ENCODE measurements around the gene RASSF8.
A peak's percentile ranks its signal among the peaks of the same experiment; 100 is the strongest.

The RASSF8 gene

DNA sequence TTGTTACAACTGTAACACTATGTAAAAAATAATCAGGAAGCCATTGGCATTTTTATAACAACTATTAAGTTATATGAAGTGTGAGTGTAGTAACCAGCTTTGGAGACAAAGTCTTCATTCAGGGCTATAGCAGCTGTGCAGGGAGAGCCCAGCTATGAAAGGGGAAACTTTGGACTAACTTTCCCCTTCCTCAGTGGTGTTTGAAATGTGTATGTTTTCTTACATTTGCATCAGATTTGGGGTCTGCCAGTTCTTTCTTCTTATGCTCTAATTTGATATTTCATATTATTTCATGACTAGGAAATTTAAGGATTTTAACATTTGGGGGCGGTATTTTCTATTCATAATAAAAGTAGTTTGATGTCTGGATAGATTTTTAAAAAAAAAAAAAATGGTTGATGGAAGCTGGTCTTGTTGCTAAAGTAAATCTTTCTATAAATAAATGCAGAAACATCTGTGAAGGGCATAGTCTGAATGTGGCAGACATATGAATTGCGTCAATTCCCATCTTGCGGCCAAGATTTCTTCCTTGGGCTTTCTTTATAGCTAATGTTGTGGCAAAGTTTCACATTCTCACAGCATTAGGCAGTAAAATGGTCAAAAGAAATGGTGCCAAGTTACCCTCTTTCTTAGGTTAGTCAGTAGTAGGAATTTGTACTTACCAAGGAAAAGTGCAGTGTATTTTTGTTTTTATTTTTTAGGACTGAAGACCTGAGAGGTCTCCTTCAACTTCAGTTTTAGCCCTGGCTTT is 35.6 kb downstream of the RASSF8 start:
- no peaks in the 10 kb centered on the region for H3K36me3 ChIP-seq (ENCODE audit: insufficient read depth, low read length)
- H3K27me3 ChIP-seq (ENCODE audit: insufficient read depth, low read length) = no peaks in the 10 kb centered on the region
- peaks cover 83% of the 10 kb centered on the region for H3K4me1 ChIP-seq (ENCODE audit: insufficient read depth, low read length)
- no peak overlapping the region for H3K4me3 ChIP-seq (ENCODE audit: low read length)
- 0 out of 2 replicates have a peak overlapping the region, but pooled peaks have one; percentile 33 for H3K9ac ChIP-seq (ENCODE audit: low read depth, low read length)
- peak overlapping the region; percentile 70 for H3K27ac ChIP-seq (ENCODE audit: low read depth, low read length)
- no peaks in the 10 kb centered on the region for H3K9me3 ChIP-seq (ENCODE audit: insufficient read depth, low read depth, low read length)
- WGBS = 92% methylated on average over 2 of the region's 3 CpGs

DNA sequence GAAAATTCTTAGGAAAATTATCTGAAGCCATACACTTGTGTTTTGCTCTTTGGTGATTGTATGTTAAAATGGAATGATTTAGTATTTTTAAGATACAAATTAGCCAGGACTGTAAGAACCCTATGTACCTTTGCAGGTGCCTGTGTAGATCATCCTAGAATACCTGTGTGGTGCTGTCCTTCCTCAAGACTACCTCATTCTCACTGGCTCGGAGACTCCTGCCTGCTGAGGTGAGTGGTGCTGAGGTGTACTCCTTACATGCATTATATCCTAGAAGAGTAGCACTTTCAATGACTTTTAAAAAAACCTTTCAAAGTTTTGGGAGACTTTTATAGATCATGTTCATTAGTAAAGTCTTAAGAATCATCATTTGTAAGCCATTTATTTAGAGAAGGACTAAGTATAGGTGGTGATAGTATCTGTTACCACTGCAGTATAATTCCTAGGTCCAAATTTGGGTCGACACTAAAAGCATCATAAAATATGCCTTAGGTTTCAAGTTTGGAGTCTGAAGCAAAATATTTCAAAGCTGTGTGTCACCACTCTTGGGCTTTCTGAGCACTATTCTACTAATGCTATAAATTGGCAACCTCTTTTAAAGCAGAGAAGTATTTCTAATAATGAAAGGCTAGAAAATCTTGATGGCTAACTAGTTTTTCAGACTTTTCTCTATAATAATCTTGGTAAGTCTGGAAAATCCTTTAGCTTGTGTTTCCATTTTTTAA is 36.6 kb downstream of the RASSF8 start:
- Histone ChIP-seq H3K4me3 (ENCODE audit: low read length) (no peak overlapping the region), H3K27ac (ENCODE audit: low read depth, low read length) (peak overlapping the region; percentile 74)
- WGBS = 86% methylated on average over 1 of the region's 2 CpGs

GRCh38 chr12:25995906-25996305 is 37.4 kb downstream of the RASSF8 start:
- Histone ChIP-seq H3K4me1 (ENCODE audit: insufficient read depth, low read length) (peaks cover 73% of the 10 kb centered on the region), H3K27ac (ENCODE audit: low read depth, low read length) (peak overlapping the region; percentile 74)

More for the DNA sequence above, 36.6 kb downstream of the RASSF8 start:
- Histone ChIP-seq H3K9ac (ENCODE audit: low read depth, low read length) (no peak overlapping the region), H3K9me3 (ENCODE audit: insufficient read depth, low read depth, low read length) (no peaks in the 10 kb centered on the region), H3K36me3 (ENCODE audit: insufficient read depth, low read length) (no peaks in the 10 kb centered on the region), H3K4me1 (ENCODE audit: insufficient read depth, low read length) (peaks cover 80% of the 10 kb centered on the region), H3K27me3 (ENCODE audit: insufficient read depth, low read length) (no peaks in the 10 kb centered on the region)

DNA sequence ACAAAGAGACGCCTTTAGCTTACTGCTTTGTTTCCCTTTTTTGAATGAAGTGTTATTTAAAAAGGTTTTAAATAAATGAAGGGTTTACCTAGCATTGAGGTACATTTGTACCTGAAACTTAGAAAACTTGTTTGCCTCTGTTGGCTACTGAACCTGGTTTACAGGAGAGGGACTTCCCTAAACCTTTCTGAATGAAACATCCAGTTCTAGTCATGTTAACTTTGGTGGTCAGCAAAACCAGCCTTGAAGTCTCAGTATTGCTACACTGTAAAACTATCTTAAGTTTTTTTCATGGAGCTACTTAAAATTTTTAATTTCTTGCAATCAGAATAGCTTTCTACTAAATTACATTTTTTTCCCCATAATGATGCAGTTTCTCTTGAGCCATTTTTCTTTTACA is 38.2 kb downstream of the RASSF8 start:
- Histone ChIP-seq H3K9me3 (ENCODE audit: insufficient read depth, low read depth, low read length) (no peaks in the 10 kb centered on the region), H3K4me3 (ENCODE audit: low read length) (no peak overlapping the region)

More at GRCh38 chr12:25995906-25996305, 37.4 kb downstream of the RASSF8 start:
- no peaks in the 10 kb centered on the region for H3K27me3 ChIP-seq (ENCODE audit: insufficient read depth, low read length)
- no peaks in the 10 kb centered on the region for H3K9me3 ChIP-seq (ENCODE audit: insufficient read depth, low read depth, low read length)
- no peaks in the 10 kb centered on the region for H3K36me3 ChIP-seq (ENCODE audit: insufficient read depth, low read length)
- H3K4me3 ChIP-seq (ENCODE audit: low read length) = no peak overlapping the region
- H3K9ac ChIP-seq (ENCODE audit: low read depth, low read length) = no peak overlapping the region
- 88% methylated on average over 1 of the region's 2 CpGs for WGBS

DNA sequence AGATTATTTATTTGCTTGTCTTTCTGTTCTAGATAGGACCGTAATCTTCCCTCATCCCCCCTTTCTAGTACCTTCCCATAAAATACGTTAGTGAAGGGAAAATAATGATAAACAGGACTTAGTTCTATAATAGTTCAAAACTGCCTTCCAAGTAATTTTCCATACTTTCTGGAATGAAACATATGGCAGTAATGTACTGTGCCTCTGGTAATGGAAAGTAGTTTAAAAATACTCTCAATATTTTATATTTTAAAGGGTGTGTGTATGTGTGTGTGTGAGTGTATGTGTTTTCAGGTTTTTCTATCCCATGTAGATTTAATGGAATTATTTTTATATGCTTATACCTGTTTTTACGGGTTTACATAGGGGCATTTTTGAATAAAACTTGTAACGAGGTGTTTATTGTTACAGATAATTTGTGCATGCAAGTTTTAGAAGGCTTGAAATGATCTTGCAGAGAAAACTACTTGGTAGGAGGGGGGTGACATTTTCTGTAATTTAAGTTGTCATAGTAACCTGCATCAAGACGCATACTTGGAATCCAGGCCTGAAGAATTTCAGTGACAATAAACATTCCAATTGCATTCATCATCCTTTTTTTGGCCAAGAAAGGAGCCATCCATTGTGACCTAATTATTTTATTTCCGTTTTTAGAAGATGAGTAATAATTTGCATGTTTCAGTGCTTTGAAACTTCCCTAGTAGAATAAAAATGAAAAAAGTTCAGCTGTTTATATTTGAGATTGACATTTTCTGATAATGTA is 38.9 kb downstream of the RASSF8 start:
- no peaks in the 10 kb centered on the region for H3K9me3 ChIP-seq (ENCODE audit: insufficient read depth, low read depth, low read length)
- 63% methylated on average over 4 of the region's 6 CpGs for WGBS
- no peak overlapping the region for H3K4me3 ChIP-seq (ENCODE audit: low read length)
- H3K36me3 ChIP-seq (ENCODE audit: insufficient read depth, low read length) = no peaks in the 10 kb centered on the region
- peak overlapping the region; percentile 74 for H3K27ac ChIP-seq (ENCODE audit: low read depth, low read length)
- no peaks in the 10 kb centered on the region for H3K27me3 ChIP-seq (ENCODE audit: insufficient read depth, low read length)
- H3K9ac ChIP-seq (ENCODE audit: low read depth, low read length) = peak overlapping the region; percentile 57
- peaks cover 59% of the 10 kb centered on the region for H3K4me1 ChIP-seq (ENCODE audit: insufficient read depth, low read length)

More for the DNA sequence above, 38.2 kb downstream of the RASSF8 start:
- 77% methylated on average over 1 of the region's 1 CpG for WGBS
- peak overlapping the region; percentile 57; the same call in 1 of the 2 replicates for H3K9ac ChIP-seq (ENCODE audit: low read depth, low read length)
- H3K27ac ChIP-seq (ENCODE audit: low read depth, low read length) = peak overlapping the region; percentile 74
- H3K36me3 ChIP-seq (ENCODE audit: insufficient read depth, low read length) = no peaks in the 10 kb centered on the region
- no peaks in the 10 kb centered on the region for H3K27me3 ChIP-seq (ENCODE audit: insufficient read depth, low read length)
- H3K4me1 ChIP-seq (ENCODE audit: insufficient read depth, low read length) = peaks cover 66% of the 10 kb centered on the region

DNA sequence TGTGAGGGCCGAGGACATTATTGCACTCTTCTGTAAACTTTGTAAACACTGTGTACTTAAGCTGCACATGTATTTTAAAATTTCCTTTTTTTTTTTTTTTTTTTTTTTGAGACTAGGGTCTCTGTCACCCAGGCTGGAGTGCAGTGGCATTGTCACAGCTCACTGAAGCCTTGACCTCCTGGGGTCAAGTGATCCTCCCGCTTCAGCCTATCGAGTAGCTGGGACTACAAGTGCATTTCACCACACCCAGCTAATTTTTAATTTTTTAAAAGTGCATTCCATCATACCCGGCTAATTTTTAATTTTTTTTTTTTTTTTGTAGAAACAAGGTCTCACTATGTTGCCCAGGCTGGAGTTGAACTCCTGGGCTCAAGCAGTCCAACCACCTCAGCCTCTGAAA is 42.4 kb downstream of the RASSF8 start:
- H3K4me3 ChIP-seq (ENCODE audit: low read length) = no peak overlapping the region
- H3K36me3 ChIP-seq (ENCODE audit: insufficient read depth, low read length) = 0 out of 2 replicates have a peak, but pooled peaks cover 8% of the 10 kb centered on the region
- H3K4me1 ChIP-seq (ENCODE audit: insufficient read depth, low read length) = peaks cover 23% of the 10 kb centered on the region
- H3K27me3 ChIP-seq (ENCODE audit: insufficient read depth, low read length) = no peaks in the 10 kb centered on the region
- H3K27ac ChIP-seq (ENCODE audit: low read depth, low read length) = no peak overlapping the region
- no peak overlapping the region for H3K9ac ChIP-seq (ENCODE audit: low read depth, low read length)
- H3K9me3 ChIP-seq (ENCODE audit: insufficient read depth, low read depth, low read length) = peaks cover 6% of the 10 kb centered on the region; the same call in 1 of the 2 replicates
- WGBS = 86% methylated on average over 4 of the region's 4 CpGs

- H3K36me3 ChIP-seq (ENCODE audit: insufficient read depth, low read length) = 0 out of 2 replicates have a peak, but pooled peaks cover 8% of the 10 kb centered on the region
- H3K27ac ChIP-seq (ENCODE audit: low read depth, low read length) = no peak overlapping the region
- no peak overlapping the region for H3K9ac ChIP-seq (ENCODE audit: low read depth, low read length)
- no peak overlapping the region for H3K4me3 ChIP-seq (ENCODE audit: low read length)
- peaks cover 18% of the 10 kb centered on the region for H3K4me1 ChIP-seq (ENCODE audit: insufficient read depth, low read length)
- H3K9me3 ChIP-seq (ENCODE audit: insufficient read depth, low read depth, low read length) = peaks cover 6% of the 10 kb centered on the region; the same call in 1 of the 2 replicates
- 88% methylated on average over 2 of the region's 2 CpGs for WGBS
- H3K27me3 ChIP-seq (ENCODE audit: insufficient read depth, low read length) = no peaks in the 10 kb centered on the region
Observed at GRCh38 chr12:26001530-26001929, 43.0 kb downstream of the RASSF8 start.

DNA sequence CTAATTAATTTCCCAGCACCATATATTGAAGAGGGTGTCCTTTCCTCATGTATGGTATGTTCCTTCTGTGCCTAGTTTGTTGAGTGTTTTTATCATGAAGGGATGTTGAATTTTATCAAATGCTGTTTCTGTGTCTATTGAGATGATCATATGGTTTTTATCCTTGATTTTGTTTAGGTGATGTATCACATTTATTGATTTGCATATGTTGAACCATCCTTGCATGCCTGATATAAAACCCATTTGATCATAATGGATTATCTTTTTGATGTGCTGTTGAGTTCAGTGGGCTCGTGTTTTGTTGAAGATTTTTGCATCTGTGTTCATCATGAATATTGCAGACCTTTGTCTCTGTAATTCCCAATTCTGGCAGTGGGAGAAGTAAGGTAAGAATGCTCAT is 44.6 kb downstream of the RASSF8 start:
- no peak overlapping the region for H3K27ac ChIP-seq (ENCODE audit: low read depth, low read length)
- no peak overlapping the region for H3K9ac ChIP-seq (ENCODE audit: low read depth, low read length)
- no peaks in the 10 kb centered on the region for H3K27me3 ChIP-seq (ENCODE audit: insufficient read depth, low read length)
- H3K4me1 ChIP-seq (ENCODE audit: insufficient read depth, low read length) = peaks cover 13% of the 10 kb centered on the region
- 95% methylated on average over 1 of the region's 1 CpG for WGBS
- H3K9me3 ChIP-seq (ENCODE audit: insufficient read depth, low read depth, low read length) = peaks cover 6% of the 10 kb centered on the region; the same call in 1 of the 2 replicates
- no peak overlapping the region for H3K4me3 ChIP-seq (ENCODE audit: low read length)
- H3K36me3 ChIP-seq (ENCODE audit: insufficient read depth, low read length) = 0 out of 2 replicates have a peak, but pooled peaks cover 8% of the 10 kb centered on the region

DNA sequence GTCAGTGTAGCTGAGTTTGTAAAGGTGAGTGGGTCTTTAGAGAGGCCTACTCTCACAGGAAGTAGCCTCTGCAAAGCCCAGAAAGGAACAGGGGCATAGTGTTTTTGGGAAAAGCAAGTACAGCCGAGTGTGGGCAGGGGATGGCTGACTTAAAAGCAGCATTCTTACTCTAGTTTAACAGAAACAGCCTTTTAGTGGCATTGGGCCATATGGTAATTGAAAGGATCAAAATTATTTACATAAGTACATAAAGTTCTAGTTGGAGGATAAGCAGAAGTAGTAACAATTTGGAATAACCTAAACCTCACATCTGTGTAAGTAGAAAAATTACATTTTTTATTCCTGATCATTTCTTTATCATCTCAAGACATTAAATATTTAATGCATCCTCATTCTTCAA is 49.1 kb downstream of the RASSF8 start:
- WGBS = 92% methylated on average over 1 of the region's 1 CpG
- no peaks in the 10 kb centered on the region for H3K27me3 ChIP-seq (ENCODE audit: insufficient read depth, low read length)

GRCh38 chr12:26009593-26009992 is 51.1 kb downstream of the RASSF8 start:
- Histone ChIP-seq H3K4me3 (ENCODE audit: low read length) (no peak overlapping the region), H3K9me3 (ENCODE audit: insufficient read depth, low read depth, low read length) (no peaks in the 10 kb centered on the region), H3K27me3 (ENCODE audit: insufficient read depth, low read length) (no peaks in the 10 kb centered on the region), H3K9ac (ENCODE audit: low read depth, low read length) (no peak overlapping the region), H3K4me1 (ENCODE audit: insufficient read depth, low read length) (peaks cover 21% of the 10 kb centered on the region), H3K36me3 (ENCODE audit: insufficient read depth, low read length) (no peaks in the 10 kb centered on the region), H3K27ac (ENCODE audit: low read depth, low read length) (no peak overlapping the region)
- 89% methylated on average over 1 of the region's 1 CpG for WGBS

More for the DNA sequence above, 49.1 kb downstream of the RASSF8 start:
- H3K4me1 ChIP-seq (ENCODE audit: insufficient read depth, low read length) = peaks cover 21% of the 10 kb centered on the region
- H3K9ac ChIP-seq (ENCODE audit: low read depth, low read length) = no peak overlapping the region
- H3K4me3 ChIP-seq (ENCODE audit: low read length) = no peak overlapping the region
- peaks cover 6% of the 10 kb centered on the region; the same call in 1 of the 2 replicates for H3K9me3 ChIP-seq (ENCODE audit: insufficient read depth, low read depth, low read length)
- H3K36me3 ChIP-seq (ENCODE audit: insufficient read depth, low read length) = 0 out of 2 replicates have a peak, but pooled peaks cover 8% of the 10 kb centered on the region
- 0 out of 2 replicates have a peak overlapping the region, but pooled peaks have one; percentile 28 for H3K27ac ChIP-seq (ENCODE audit: low read depth, low read length)
